HTR-8/SVneo (cell line): ENCODE results near the gene PRRT3.
A peak's percentile ranks its signal among the peaks of the same experiment; 100 is the strongest.

Source experiments
- DNase-seq: peaks from one replicate; pipeline ENCODE4 v3.0.0; 2011; ENCODE audit warnings: low spot score, mixed read lengths; ENCODE audit not compliant: insufficient read length
- FAIRE-seq: peaks from 2 replicates; lab custom pipeline; 2011; peaks lifted over from hg19 to GRCh38; lab: Jason Lieb, UNC

Gene PRRT3

DNA sequence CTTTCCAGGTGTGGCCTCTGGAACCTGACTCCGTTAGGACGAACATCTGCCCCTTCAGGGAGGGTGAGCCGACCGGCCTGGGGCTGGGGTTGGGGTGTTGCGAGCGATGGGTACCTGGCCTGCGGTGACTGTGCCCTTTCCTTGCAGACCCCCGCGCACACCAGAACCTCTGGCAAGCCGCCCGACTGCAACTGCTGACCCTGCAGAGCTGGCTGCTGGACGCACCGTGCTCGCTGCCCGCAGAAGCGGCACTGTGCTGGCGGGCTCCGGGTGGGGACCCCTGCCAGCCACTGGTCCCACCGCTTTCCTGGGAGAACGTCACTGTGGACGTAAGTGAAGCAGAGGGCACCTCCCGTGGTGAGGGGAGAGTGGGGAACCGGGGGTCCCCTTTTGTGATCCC, 24.1 kb downstream of the PRRT3 start:
- FAIRE-seq (no peak), DNase-seq (no peak)

DNA sequence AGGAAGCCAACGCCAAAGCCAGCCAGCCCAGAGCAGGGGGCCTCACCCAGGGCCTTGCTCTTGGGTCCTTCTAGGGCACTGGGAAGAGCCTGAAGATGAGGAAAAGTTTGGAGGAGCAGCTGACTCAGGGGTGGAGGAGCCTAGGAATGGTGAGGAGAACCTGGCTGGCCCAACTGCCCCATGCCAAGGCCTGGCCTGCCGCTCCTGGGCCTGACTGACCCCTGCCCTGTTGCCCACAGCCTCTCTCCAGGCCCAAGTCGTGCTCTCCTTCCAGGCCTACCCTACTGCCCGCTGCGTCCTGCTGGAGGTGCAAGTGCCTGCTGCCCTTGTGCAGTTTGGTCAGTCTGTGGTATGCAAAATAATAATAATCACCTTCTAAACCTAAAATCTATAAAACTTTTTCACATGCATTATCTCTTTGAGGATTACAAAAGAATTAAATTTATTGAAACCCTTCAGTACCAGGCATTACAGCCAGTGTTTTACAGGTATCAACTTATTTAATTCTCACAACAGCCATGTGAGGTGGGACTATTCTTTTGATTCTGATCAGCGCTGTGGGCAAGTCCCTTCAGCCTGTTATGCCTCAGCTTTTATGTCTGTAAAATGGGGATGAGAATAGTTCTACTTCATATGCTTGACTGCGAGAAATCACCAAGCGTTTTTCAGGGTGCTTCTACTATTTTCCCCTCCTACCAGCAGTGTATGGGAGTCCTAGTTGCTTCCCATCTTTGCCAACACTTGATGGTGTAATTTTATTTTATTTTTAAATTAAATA, 33.8 kb downstream of the PRRT3 start:
- FAIRE-seq (no peak), DNase-seq (no peak)

DNA sequence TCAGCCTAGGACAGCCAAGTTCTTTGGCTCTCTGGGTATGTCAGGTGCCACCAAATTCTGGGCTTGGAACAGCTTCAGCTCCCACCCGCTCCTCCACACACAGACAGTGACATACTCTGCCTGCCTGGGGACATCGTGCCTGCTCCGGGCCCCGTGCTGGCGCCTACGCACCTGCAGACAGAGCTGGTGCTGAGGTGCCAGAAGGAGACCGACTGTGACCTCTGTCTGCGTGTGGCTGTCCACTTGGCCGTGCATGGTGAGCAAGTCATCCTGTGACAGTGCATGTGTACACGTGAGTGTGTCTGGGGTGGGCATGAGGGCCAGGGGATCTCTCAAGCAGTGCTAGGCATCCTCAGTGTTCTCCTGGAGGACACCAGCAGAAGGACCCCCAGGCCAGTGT, 34.4 kb downstream of the PRRT3 start:
- no peak for DNase-seq
- FAIRE-seq = peak; percentile 26

DNA sequence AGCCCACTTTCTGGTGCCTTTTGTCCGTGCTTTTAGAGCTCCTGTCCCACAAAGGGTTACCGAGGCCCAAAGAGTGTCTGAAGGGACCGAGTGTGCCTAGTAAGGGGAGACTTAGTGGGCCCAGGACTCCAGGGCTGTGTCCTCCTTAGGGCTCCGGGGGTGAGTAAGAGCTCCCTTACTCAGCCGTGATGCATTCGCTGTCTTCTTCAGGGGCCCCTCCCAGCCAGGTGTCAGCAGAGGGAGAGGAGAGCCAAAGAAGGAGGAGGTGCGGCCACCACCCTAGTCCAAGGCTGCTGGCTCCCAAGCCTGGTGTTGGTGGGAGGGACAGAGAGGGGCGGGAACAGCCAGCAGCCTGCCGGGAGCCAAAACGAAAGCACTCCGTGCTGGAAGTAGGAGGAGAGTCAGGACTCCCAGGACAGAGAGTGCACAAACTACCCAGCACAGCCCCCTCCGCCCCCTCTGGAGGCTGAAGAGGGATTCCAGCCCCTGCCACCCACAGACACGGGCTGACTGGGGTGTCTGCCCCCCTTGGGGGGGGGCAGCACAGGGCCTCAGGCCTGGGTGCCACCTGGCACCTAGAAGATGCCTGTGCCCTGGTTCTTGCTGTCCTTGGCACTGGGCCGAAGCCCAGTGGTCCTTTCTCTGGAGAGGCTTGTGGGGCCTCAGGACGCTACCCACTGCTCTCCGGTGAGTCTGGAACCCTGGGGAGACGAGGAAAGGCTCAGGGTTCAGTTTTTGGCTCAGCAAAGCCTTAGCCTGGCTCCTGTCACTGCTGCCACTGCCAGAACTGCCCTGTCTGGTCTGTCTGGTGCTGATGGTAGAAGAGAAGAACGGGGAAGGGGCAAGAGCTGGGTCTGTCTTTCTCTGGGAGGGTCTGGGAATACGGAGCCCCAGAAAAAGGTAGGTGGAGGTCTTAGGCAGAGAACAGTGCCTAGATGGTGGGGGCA, 35.2 kb downstream of the PRRT3 start, which contains the start of gene IL17RC:
TSS of gene IL17RC (plus strand) at position 365 of the 947 bp plus-strand sequence. CDS start at position 583, 218 bp downstream.
- DNase-seq (peak; percentile 95), FAIRE-seq (peak; percentile 84)

DNA sequence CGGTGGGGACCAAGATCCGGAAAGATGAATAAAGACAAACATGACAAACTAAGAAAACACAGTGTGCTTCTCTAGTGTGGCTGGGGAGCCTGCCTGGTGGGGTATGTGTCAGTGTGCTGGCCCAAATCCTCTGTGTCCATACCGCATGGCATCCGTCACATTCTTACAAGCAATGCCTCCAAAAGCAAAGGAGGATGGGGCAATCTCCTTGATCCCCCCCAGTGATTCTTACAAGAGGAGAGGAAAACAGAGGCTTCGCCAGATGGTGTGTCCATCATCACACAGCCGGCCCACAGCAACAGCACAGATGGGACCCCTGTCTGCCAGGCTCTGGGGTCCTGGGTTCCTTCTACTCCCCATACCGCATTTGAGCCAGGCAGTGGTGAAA, 35.9 kb downstream of the PRRT3 start:
- no peak for DNase-seq
- FAIRE-seq = no peak

DNA sequence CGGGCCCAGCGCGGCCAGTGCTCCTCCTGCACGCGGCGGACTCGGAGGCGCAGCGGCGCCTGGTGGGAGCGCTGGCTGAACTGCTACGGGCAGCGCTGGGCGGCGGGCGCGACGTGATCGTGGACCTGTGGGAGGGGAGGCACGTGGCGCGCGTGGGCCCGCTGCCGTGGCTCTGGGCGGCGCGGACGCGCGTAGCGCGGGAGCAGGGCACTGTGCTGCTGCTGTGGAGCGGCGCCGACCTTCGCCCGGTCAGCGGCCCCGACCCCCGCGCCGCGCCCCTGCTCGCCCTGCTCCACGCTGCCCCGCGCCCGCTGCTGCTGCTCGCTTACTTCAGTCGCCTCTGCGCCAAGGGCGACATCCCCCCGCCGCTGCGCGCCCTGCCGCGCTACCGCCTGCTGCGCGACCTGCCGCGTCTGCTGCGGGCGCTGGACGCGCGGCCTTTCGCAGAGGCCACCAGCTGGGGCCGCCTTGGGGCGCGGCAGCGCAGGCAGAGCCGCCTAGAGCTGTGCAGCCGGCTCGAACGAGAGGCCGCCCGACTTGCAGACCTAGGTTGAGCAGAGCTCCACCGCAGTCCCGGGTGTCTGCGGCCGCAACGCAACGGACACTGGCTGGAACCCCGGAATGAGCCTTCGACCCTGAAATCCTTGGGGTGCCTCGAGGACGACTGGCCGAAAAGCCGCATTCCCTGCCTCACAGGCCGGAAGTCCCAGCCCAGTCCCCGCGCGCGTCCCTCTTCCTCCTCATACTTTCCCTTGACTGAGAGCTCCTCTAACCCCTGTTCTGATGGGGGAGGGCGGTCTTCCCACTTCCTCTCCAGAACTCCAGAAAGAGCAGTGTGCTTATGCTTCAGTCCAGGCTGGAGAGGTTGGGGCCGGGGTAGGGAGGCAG, 36.7 kb downstream of the PRRT3 start:
- no peak for FAIRE-seq
- DNase-seq = peak; percentile 51

DNA sequence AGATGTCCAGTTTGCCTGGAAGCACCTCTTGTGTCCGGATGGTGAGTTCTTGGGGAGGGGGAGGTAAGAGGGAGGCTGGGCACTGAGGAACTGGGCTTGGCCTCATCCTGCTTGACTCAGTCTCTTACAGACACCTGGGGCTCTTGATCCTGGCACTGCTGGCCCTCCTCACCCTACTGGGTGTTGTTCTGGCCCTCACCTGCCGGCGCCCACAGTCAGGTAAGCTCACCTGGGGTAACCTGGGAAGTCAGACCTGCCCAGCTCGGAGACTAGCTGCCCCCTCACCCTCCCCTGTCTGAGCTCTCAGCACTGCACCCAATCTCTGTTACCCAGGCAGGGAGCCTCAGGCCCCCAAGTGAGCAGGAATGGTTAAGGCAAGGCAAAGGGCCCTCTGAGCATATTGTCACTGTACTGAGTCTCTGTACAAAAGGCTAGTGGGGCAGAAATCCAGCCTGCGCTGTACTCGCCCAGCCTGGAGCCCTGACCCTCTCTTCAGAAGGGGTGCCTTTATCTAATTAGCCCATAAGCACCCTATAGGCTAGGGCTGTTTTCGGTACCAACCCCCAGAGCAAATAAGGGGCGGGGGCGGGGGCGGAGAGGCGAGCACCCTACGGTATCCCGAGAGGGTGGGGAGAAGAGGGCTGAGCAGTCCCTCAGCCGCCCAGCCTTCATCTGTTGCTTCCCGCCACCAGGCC, 37.5 kb downstream of the PRRT3 start:
- no peak for FAIRE-seq
- DNase-seq = no peak

DNA sequence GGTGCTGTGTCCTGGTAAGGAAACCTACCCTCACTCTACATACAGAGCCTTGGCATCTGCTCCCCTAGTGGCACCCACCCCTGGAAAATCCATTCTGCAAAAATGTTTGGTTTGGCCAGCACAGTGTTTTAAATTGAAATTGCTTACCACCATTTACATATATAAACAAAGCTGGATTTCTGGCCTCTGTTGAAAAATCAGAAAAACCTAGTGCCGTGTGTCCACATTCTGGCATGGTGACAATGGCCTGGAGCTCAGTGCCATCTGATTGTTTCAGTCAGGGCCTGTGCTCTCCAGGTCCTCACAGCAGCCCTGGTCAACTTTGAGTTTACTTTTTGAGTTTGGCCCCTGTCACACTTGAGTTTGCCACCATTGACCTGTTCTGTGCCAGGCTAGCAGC, 38.2 kb downstream of the PRRT3 start:
- FAIRE-seq (no peak), DNase-seq (no peak)

DNA sequence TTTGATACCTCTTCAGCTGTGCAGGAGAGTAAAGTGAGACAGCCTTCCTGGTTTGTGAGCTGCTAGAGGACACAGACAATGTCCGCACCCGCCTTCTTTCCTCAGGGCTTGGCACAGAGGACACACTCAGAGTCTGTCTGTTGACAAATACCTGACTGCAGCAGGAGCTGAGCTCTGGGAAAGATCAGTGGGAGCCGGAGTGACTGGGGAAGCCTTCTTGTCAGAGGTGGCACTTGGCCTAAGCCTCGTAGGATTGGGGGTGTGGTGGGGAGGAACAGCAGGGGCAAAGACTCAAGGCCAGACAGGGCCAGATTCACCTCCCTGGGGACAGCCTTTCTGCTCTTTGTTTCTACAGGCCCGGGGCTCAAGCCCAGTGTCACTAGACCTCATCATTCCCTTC, 38.6 kb downstream of the PRRT3 start:
- no peak for FAIRE-seq
- DNase-seq = no peak

DNA sequence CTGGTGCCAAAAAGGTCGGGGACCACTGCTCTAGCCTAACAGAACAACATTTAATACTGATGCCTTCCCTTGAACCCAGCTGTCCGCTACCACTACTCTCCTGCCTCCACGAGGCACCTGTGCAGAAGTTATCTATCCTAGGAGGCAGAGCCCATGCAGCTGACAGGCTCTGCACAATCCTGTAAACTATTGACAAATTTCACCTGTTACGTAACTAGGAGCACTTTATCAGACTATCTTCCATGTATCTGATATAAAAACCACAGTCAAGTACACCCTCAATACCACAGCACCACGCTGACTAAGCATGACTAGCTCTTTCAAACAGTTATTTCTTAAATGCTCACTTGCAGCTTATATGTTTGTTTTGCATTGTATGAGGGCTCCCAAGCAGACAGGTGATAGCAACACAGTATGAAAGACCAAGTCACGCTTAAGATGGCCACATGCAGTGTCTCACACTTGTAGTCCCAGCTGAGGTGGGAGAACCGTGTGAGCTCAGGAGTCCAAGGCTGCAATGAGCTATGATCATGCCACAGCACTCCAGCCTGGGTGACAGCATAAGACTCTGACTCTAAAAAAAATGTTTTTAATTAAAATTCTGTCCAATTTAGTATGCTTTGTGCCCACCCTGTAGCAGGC, 39.8 kb downstream of the PRRT3 start:
- DNase-seq = no peak

DNA sequence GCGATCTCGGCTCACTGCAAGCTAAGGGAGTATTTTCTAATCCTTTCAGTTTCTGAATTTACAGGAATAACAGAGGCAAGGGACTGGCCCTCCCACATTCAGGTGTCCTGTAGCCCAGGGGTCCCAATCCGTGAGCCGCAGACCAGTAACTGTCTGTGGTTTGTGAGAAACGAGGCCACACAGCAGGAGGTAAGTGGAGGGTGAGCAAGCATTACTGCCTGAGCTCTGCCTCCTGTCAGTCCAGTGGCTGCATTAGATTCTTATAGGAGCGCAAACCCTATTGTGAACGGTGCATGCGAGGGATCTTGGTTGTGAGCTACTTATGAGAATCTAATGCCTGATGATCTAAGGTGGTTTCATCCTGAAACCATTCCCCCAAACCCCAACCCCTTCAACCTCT, 40.3 kb downstream of the PRRT3 start:
- no peak for FAIRE-seq
- no peak for DNase-seq

More for the DNA sequence above, 39.8 kb downstream of the PRRT3 start:
- no peak for FAIRE-seq

DNA sequence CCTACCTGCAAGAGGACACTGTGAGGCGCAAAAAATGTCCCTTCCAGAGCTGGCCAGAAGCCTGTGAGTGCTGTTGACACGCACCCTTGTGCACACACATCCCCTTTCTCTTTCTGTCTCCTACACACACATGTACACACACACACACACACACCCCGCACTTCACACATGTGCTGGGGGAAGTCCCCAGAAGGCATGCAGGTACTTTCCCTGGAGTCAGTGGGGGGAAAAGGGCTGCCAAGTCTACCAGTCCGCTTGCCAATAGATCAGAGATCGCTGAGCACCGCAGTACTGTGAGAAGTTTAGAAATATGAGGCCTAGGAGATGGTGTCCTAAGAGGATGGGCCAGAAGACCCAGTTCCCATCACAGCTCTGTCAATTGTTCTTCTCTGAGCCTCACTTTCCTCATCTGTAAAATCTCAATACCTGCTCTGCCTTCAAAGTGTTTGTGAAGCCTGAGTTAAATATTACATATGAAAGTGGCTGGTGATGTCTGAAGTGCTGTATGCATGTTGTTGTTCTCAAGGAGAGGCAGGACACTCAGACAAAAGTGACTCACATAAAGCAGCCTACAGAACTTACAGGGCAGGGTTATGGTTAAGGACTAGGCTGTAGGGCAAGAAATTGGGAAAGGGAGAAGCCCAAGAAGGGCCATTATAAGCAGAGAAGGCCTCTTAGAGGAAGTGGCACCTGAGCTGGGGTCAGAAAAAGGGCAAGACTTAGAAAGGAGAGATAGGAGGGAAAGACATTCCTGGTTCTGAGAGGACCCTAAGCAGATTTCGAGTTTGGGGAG, 42.8 kb downstream of the PRRT3 start:
- FAIRE-seq (no peak), DNase-seq (no peak)

DNA sequence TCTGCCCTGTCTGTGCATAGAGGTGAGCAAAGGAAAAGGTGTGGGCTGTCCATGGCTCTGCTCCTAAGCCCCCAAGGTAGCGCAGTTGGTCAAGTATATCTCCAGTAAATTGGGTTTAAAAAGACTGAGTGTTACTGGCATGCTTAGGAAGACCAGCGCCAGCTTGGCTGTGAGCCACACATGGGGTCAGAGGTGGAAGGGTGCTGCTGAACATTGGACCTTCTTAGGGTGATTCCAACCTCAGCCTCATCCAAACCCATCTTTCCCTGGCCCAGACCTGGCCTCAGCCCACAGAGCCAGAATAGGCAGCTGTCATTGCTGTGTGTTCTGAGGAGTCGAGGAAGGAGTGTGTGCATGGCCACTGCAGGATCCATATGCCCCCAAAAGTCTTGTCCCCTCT, 43.9 kb downstream of the PRRT3 start:
- no peak for FAIRE-seq
- no peak for DNase-seq

DNA sequence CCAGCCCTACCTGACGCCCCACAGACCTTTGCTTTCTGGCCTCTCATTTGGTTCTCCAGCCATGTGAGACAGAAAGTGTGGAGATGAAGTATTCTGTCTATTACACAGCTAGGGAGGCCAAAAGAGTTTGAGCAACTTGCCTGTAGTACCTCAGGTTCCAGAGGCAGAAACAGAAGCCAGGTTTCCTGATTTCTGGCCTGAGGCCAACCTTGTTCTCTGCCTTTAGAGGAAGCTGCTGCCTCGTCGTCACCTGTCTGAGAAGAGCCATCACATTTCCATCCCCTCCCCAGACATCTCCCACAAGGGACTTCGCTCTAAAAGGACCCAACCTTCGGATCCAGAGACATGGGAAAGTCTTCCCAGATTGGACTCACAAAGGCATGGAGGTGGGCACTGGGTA, 45.7 kb downstream of the PRRT3 start:
- FAIRE-seq (no peak), DNase-seq (no peak)

DNA sequence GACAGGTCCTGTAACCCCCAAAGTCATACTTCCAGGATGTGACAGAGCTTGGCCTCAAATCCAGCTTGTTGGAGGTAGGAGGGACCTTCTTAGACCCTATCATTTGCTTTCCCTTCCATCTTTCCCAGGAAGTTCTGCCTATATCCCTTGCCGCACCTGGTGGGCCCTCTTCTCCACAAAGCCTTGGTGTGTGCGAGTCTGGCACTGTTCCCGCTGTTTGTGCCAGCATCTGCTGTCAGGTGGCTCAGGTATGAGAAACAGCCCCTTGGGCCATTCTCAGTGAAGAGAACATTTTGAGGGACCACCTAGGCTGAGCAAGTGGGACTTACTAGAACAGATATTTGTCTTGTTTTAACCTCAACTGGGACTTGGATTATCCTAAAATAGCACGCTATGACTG, 48.3 kb downstream of the PRRT3 start:
- no peak for DNase-seq
- no peak for FAIRE-seq

DNA sequence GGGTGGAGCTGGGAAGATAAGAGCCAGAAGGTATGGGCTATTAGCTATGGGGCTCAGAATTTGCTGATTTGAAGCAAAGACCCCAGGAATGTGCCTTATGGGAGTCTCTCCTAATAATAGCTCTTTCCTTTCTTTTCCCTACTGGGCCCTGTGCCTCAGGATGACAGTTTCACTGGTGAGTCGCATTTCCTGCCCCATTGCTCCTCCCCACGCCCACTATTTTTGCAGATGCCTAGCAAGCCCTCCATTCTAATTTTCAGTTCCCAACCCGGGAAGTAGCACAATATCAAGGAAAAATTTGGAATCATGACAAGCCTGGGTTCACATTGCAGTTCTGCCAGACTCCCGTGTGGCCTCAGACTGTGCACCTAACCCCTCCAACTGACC, 49.0 kb downstream of the PRRT3 start:
- no peak for FAIRE-seq
- no peak for DNase-seq

DNA sequence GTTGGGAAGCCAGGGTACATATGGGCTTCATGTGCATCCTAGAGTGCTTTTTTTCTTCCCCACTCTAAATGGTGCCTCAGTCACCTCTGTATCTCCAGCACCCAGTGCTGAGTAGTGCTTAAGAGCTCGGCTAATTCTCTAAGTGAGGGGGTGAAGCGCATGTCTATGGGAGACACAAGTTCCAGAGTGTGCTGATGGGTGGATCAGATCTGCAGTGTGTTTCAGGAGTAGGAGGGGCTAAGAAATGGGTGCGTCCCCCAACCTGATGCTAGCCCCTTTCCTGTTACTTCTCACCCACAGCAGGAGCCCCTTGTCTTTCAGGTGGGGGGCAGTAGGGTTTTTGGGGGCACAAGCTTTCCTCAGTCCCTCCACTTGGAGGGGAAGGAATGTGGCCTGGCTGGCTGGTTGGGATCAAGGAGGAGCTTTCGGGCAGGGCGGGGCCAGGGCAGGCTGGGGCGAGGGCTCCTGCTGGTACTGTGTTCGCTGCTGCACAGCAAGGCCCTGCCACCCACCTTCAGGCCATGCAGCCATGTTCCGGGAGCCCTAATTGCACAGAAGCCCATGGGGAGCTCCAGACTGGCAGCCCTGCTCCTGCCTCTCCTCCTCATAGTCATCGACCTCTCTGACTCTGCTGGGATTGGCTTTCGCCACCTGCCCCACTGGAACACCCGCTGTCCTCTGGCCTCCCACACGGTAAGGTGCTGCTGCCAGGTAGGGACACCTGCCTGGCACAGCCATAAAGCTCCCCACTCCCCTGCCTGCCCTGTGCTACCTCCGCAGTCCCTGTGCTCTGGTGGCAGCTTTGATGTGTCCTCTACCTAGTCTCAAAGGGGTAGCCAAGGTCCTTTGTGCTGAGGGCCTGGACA, 49.6 kb downstream of the PRRT3 start, which contains the start of gene IL17RE:
TSS of gene IL17RE (plus strand) at position 477 of the 866 bp plus-strand sequence. CDS start at position 562, 85 bp downstream.
- no peak for FAIRE-seq
- DNase-seq = no peak
